HG03196 (cell line): ENCODE data around the gene ZNF554.
"Not testable (repeated sequence)": the region's sequence is repeated elsewhere in the genome, so short reads cannot be mapped to it uniquely, and the experiment has no call there.

Experiments
- ATAC-seq: cut with Tn5 transposase; IDR thresholded peaks from one replicate; pipeline ENCODE4 v1.9.1; 2021; ENCODE audit not compliant: unreplicated experiment

ZNF554 gene

DNA sequence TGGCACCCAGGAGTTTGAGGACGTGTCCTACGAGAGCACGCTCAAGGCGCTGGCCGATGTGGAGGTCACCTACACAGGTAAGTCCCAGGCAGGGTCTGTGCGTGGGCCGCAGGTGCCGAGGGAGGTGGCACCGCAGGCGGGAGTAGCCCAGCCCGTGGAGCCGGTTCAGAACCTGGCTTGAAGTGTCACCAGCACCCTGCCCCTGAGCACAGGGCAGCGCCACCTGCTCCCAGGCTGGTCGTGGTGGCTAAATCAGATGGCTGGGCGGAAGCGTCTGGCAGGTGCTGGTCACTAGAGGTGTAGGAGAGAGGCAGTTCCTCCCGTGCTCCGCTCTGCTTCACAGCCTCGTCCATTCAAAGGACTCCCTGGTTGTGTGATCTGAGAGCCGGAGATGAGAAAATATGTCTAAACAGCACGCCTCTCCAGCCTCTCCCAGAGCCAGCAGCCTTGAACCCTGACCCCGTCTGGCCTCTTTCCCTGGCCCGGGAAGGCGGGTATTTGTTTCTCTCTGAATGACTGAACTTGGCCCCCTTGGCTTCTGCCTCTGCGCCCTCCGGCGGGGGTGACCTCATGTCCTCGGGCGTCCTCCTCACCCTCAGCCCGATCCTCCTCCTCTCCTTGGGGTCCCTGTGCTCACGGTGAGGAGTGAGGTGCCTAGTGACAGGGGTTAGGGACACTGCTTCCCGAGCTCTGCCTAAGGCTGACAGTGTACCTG lies 29.0 kb upstream of the ZNF554 start:
- no peak for ATAC-seq

DNA sequence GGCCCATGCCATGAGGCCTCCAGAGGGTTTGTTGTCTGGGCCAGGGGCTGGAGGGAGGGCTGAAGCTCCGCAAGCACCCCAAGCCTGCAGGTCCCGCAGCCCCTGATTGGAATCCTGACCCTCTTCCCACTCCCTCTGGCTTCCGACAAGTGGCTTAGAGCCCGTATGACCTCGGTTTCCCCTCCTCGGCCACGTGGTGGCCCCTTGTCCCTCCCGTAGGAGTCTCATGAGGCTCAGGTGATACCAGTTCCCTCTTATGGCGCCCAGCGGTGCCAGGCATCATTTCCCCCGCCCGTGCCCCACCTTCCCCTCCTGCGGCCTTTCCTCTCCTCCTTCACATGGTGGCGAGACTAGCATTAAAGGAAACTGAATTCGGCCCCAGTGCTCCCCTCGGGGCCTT lies 28.2 kb upstream of the ZNF554 start:
- ATAC-seq: no peak

DNA sequence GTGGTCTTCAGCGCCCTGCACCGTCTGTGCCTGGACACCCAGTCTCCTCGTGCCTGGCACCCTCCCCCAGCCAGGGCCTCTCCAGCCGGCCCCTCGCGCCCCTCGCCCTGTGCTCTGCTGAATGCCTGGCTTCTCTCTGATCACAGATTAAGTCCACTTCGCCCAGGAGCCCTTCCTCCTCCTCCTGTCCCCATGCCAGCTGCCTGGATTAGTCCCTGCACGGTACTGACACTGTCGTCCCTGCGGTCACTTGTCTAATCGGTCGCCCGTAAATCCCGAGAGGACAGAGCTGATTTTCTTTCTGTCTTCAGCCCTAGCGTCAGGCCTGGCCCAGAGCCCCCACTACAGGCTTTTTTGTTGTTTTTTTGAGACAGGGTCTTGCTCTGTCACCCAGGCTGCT lies 27.8 kb upstream of the ZNF554 start:
- no peak for ATAC-seq

DNA sequence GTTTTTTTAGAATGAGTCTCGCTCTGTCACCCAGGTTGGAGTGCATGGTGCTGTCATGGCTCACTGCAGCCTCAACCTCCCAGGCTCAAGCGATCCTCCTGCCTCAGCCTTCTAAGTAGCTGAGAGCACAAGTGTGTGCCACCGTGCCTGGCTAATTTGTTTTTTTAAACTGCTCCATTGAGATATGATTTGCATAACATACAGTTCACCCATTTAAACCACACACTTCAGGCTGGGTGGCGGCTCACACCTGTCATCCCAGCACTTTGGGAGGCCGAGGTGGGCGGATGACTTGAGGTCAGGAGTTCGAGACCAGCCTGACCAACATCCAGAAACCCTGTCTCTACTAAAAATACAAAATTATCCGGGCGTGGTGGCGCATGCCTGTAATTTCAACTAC lies 27.0 kb upstream of the ZNF554 start:
- ATAC-seq: not testable (repeated sequence)

DNA sequence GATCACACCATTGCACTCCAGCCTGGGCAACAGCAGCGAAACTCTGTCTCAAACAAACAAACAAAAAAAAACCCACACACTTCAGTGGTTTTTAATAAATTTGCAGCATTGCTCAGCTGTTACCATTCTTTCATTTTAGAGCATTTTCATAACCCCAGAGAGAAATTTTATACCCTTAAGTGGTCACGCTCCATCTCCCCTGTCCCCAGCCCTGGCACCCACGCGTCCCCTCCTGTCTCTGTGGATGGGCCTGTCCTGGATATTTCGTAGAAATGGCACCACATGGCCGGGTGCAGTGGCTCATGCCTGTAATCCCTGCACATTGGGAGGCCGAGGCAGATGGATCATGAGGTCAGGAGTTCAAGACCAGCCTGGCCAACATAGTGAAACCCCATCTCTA lies 26.5 kb upstream of the ZNF554 start:
- no peak for ATAC-seq

DNA sequence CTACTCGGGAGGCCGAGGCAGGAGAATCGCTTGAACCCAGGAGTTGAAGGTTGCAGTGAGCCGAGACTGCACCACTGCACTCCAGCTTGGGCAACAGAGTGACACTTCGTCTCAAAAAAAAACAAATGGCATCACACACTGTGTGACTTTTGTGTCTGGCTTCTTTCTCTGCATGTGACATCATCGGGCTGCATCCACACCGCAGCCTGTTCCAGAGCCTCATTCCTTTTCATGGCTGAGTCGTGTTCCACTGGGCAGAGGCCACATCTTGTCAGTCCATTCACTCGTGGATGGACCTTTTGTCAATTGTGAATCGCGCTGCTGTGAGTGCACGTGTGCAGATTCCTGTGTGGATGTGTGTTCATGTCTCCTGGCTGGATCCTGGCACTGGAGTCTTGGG lies 26.1 kb upstream of the ZNF554 start:
- no peak for ATAC-seq

DNA sequence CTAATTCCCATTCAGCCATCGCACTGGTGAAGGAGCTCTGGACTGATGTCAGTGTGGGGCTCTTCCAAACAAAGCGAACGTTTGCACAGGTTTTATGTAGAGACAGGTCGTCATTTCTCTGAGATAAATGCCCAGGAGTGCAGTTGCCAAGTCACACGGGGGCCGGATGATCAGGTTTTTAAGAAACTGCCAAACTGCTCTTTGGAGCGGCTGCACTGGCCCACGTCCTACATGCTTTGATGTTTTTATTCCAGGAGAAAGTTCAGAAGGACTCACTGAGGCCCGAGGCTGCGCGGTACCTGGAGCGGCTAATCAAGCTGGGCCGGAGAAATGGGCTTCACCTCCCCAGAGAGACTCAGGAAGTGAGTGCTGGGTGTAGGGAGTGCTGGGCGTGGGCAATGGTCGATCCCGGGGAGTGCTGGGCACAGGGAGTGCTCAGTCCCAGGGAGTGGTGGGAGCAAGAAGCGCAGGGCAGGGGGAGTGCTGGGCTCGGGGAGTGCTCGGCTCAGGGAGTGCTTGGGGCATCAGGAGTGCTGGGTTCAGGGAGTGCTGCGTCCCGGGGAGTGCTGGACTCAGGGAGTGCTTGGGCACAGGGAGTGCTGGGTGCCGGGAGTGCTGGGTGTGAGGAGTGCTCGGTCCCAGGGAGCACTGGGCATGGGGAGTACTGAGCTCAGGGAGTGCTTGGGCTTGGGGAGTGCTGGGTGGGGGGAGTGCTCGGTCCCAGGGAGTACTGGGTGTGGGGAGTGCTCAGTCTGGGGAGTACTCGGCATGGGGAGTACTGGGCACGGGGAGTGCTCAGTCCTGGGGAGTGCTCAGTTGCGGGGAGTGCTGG lies 23.6 kb upstream of the ZNF554 start:
- ATAC-seq: no peak

DNA sequence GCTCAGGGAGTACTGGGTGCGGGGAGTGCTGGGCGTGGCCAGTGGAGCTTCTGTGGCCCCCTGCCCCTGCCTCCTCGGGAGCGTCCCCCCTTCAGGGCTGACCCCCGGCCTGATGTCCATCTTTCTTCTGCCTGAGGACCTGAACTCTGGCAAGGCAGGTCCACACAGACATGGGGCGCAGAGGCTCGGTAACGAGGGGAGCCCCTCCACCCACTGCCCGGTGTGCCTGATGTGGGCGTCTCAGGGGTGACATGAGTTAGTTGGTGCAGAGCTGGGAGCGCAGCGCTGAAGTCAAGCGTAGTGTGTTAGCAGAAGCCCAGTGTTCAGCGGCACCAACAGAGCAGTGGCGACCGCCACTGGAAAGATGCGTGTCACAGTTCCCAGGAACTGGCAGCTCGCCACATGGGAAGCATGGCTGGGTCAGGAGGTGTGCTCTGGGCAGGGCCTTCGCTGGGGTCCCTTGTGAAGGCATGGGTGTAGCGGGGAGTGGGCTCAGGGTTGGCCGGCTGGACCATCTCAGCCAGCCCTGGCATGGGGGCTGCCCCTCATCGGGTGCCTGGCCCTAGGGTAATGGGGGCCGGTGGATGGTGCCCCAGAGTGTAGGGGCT lies 22.9 kb upstream of the ZNF554 start:
- ATAC-seq: no peak

DNA sequence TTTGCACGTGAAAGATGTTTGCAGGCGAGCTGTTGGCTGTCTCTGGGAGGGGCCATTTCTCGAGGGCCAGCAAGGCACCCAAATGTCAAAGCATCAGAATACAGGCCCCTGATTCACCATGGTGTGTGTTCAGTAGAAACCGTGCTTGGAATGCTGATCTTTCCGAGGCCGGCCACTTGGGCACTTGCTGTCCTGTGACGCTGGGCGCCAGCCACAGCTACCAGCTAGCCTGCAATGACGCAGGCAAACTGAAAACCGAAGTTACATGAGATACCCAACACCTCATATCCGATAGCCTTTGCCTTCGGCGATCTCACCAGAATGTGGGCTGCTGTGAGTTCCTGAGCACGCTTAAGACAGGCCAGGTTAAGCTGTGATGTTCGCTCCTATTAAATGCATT lies 22.4 kb upstream of the ZNF554 start:
- ATAC-seq: no peak

DNA sequence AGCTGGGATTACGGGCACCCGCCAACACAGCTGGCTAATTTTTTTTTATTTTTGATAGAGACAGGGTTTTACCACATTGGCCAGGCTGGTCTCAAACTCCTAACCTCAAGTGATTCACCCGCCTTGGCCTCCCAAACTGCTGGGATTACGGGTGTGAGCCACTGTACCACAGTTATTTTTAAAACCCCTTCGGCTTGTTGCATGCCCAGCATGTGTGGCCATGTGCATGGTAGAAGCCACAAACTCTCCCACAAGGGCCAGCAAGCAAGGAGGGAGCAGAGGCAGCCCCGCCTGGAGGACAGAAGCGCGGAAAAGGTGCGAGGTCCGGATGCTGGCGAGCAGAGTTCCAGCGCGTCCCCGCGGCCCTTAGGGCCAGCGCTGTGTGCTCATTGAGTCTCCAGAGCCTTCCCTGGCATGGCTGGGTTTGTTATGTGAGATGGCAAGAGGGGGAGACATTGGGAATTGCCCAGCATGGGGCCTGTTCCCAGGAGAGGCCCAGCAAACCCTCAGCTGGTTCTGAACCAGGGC lies 21.4 kb upstream of the ZNF554 start:
- no peak for ATAC-seq

DNA sequence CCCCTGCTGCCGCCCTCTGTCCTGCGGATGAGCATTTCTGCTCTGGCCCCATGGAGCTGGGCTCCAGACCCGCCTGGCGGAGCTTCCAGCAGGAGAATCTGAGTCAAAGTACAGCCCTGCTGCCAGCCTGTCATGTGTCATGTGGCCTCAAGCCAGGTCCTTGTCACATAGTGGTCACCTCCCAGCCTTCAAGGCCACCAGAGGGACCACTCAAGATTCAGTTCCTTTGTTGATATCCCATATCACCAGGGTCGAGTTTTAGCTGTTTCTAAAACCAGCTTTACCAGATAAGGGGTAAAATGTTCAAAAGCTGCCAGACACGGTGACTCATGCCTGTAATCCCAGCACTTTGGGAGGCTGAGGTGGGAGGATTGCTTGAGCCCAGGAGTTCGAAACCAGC lies 20.9 kb upstream of the ZNF554 start:
- no peak for ATAC-seq

DNA sequence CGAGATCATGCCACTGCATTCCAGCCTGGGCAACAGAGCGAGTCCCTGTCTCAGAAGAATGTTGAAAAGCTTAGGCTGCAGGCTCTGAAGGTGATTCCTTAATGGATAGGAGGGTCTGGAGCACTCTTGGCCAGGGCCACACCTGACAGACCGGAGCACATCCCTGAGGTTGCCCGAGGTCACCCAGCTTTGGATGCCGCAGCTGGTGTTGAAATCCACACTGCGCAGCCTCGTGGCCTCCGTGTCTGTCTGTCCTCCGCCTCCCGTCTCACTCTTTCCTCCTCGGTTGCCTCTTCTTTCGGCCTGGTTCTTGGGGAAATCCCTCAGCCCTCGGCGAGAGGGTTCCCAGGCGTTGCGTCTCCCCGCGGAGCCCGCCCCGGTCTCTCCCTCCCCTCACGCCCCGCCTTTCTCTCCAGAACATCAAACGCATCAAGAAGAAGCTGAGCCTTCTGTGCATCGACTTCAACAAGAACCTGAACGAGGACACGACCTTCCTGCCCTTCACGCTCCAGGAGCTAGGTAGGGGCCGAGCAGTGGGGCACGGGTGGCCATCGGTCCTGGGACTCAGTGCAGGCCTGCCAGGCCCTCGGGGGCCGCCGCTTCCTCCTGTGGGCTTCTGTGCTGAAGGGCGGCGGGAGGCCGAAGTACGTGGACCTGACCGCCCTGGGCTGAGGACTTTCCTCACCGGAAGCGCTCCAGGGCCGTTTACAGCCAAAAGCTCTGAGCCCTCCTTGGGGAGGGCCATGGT lies 20.2 kb upstream of the ZNF554 start:
- no peak for ATAC-seq

DNA sequence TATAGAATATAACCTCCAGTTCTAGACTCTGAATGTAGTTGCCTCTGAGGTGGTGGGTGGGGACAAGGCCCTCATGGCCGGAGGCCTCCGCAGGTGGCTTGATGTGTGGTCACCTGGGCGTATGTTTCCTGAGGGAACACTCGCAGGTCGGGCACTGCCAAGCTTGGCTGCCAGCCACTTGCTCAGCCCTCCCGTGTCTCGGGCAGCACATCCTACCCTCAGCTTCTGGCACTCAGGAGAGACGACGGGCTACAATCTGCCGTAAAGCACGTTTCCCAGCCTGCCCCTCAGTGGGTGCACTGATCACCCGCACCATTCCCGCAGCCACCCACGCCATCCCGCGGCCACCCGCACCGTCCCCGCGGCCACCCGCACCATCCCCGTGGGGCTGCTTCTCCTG lies 19.2 kb upstream of the ZNF554 start:
- no peak for ATAC-seq

DNA sequence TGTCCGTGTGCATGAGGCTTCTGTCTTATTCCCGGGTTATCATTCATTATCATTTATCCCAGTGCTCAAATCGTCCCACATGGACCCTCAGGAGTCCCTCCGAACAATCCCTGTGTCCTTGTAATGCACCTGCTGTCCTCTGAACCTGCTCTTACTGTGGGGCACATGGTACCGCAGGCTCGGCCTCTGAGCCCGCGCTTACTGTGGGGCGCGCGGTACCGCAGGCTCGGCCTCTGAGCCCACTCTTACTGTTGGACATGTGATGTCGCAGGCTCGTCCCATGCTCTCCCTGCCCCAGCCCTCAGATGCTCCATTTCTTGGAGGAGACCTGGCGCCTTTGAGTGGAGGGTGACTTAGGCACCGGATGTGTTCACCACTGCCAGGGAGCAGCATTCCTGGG lies 16.8 kb upstream of the ZNF554 start:
- no peak for ATAC-seq

DNA sequence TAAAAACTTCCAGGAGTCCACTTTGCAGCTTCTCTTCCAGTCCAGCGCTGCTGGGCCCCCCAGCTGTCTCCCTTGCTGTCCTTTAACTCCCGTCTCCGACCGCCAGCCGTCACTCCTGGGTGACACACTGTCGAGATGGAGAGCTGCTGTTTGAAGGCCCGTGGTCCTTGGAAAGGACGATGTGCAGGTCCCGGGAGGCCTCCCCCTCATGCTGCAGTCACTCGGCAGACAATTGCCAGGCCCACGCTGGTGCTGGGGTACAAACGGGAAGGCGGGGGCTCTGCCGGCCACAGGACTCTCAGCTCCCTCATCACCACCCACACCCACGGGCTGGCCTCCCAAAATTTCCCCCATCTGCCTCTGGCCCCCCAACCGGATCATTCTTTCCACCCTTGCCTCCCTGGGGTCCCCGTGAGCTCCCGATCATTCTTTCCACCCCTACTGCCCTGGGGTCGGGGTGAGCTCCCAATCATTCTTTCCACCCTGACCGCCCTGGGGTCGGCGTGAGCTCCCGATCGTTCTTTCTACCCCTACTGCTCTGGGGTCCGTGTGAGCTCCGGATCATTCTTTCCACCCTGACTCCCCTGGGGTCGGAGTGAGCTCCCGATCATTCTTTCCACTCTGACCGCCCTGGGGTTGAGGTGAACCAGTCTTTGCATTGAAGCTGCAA lies 16.0 kb upstream of the ZNF554 start:
- ATAC-seq: no peak

DNA sequence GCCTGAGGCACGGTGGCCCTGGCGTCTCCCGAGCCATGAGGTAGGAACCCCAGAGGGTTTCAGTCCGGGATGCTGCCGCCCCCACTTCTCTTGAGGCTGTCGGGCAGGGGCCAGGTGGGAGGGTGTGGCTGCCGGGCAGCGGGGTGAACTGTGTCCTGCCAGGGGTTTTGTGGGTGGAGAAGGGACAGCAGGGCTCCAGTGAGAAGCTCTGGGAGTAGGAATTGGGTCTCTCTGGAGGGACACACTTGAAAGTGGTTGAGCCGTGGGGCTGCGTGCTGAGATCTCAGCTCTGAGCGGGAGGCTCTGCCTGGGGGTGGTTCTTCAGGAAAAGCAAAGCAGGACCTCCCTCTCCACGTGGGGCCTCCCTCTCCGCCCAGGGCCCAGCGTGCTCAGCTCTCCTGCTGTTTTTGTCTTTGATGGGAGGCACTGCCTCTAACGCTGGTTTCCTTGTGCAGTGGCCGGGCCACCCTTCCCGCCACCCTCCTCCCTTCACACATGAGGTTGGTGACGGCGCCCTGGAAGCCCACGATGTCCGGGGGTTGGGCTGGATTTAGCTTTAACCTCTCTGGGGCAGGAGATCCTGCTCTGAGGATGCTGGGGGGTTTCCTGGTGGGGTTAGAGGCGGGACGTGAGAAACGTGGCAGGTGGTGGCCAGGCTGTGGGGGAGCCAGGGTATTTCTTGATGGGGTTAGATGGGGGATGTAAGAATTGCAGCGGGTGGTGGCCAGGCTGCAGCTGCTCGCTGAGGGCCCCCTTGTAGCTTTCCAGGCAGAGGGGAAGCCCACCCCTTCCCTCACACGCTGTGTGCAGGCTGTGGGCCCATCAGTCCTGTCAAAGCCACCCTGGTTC lies 15.3 kb upstream of the ZNF554 start:
- ATAC-seq: no peak

DNA sequence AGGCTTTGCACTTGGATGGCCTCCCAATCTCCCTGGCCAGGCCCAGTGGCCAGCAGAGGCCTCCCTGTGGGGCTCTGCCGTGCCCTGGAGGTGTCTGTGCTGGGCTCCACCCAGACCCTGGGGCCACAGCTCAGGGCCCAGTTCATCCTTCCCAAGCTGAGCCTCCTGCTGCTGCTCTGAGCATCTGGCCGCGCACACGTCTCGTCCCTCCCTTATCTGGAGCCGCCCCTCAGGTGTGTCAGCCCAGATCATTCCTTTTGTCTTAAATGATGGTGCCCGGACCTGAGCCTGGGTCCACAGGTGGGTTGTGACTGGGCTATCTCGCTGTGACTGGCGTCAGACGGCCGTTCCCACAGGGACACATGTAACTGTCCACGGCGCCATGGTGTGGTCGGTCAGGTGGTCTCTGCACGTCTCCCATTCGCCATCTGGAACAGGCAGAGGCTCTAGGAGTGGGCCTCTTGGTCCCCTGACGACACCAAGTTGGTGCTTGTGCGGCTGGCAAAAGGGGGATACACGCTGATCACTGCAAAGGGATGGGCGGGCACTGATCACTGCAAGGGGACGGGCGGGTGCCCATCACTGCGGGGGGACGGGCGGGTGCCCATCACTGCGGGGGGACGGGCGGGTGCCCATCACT lies 14.3 kb upstream of the ZNF554 start:
- ATAC-seq: no peak

DNA sequence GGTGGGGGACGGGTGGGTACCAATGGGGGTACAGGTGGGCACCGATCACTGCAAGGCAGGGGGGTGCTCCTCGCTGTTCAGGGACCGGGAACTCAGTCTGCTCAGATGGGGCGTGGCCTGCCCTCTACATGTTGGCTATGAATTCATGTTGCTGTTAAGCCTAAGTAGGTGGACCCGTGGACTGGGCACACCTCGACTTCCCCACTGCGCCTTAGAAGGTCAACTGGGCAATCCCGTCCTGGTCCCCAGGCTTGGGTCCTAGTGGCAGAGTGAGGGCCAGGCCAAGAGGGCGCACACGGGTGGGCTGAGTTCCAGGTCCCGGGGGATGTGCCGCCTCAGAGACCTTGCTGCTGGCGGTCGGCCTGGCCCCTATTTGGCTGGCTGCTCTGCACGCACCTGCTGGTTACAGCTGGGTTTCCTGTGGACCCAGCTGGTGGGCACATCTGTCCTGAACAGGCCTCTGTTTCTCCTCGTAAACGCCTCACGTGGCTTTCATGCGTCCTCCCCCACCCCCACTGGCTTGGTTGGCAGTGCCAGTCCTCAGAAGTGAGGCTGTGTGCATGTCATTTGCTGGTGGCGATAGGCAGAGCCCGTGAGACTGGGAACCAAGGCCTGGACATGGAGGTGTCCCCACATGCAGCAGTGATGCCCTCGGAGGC lies 13.5 kb upstream of the ZNF554 start:
- no peak for ATAC-seq
